Measurements from ENCODE around the gene WRAP73.
"Not testable (repeated sequence)": the region's sequence is repeated elsewhere in the genome, so short reads cannot be mapped to it uniquely, and the experiment has no call there.

- not testable (repeated sequence) for TF ChIP-seq CTCF (conservative IDR thresholded peaks at IDR 0.05; ENCODE audit: low read depth, low read length); EZH2 (IDR thresholded peaks at IDR 0.05; ENCODE audit: borderline replicate concordance, low read depth, low read length, poor library complexity, severe bottlenecking)
Measured at GRCh38 chr1:3583751-3584150, 66.2 kb downstream of the WRAP73 start.
